NCI-H2107 (cell line): Measurements from ENCODE around the gene LLPH.

Source experiments
- DNase-seq: peaks from one replicate; lab custom pipeline; 2025; lab: John Stamatoyannopoulos, UW

LLPH gene

DNA sequence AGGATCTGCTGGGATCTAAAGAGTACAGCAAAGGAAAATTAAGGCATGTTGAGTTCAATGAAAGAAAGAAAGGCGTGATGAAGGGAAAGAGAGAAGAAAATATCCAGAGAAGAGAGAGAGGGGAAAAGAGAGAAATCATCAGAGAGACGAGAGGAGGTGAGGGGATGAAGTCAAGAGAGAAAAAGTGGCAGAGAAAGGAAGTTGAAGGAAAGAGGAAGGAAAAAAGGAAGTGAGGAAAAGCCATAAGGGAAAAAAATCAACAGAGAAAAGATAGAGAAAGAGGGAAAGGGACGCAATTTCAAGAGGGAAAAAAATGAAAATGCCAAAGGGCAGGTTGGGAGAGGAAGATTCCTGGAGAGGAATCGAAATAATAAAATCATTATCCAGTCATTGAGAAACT lies 40.4 kb downstream of the LLPH start:
- DNase-seq = no peak

DNA sequence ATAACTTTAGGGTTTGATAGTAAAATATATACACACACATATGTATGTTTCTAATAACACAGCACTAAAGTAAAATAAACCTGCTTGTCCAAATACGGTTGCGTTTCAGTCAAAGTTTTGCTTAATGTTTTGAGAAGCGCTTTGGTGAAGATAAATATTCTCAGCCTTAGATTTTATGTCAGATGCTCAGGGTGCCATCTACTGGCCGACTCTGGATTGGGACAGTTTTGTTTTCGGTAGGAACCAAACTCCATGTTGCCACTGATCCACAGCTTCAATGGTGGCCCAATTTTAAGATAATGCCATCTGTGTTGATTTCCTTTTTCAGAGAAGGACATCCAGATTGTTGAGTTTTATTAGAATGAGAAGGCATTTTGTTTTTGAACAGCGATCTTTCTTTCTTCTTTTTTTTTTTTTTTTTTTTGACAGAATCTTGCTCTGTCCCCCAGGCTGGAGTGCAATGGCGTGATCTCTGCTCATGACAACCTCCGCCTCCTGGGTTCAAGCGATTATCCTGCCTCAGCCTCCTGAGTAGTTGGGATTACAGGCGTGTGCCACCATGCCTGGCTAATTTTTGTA lies 43.1 kb downstream of the LLPH start:
- peak; percentile 33 for DNase-seq

DNA sequence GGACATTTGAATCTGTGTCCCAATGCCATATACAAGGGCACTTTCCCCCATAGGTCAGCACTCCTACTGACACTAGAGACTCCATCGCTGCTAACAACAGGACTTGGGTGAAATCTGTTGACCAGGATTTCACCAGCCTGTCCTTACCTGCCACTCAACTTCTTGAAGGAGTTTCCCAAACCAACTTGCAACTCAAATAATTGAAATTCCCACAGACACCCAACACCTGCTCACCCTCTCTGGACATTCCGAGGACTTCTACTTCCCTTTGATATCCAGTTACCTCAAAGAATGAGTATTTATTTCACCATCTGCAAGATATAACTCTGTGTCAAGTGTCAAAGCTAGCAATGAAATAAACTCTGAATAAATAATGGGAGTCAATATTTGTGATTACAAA lies 44.6 kb downstream of the LLPH start:
- no peak for DNase-seq

DNA sequence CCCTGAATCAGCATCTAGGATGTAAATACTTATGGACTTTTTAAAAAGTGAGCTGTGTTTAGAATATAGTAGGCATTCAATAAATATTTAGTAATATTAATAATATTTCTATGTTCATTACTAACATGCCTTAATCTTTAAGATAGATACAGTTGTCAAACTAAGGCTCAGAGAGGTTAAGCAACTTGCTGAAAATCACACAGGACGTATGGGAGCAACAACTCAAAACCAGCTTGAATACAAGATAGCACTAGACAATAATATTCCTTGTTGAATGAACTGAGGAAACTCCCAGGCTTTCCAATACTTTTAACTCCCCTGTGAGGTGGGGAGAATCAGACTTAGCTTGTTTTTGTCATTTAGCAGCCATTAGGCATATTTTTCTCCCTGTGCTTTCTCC lies 45.3 kb downstream of the LLPH start:
- DNase-seq = no peak

- DNase-seq = no peak
Measured at GRCh38 chr12:66083766-66084165, 46.8 kb downstream of the LLPH start.

GRCh38 chr12:66082744-66083143 lies 47.8 kb downstream of the LLPH start:
- DNase-seq = no peak

DNA sequence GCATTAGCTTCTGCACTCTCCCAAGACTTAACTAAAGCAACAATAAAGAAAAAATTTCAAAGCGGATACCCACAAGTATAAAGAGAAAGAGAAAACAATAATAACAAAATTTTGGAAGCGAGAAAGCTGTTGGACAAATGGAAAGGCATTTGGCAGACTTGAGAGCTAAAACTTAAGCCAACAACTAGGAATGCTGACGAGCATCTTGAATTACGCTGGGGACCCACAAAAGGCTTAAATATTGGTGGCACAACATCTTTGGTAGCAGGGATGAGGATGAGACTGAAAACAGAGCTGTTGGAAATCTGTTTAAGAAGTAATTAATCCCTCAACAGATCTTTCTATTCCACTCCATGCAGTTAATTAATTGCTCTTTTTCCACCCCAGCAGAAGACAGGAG lies 49.8 kb downstream of the LLPH start:
- DNase-seq = no peak

- no peak for DNase-seq
Measured at GRCh38 chr12:66077542-66077941, 53.0 kb downstream of the LLPH start.

DNA sequence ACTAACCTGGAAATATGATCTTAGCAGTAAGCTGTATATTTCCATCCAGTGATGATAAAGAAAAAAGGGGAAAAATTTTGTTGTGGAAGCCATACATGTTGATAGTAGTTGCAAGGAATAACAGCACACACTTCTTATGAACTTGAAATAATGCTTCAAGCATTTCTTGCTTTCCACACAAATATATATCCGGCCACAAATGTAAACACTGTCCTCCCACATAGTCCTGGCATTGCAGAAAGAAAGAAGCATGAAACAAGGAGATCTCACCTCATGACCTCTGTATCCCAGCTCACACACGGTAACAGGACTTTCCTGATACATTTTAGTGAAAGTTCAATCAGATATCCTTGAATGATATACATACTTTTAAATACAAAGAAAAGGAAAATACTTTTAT lies 56.0 kb downstream of the LLPH start:
- no peak for DNase-seq

DNA sequence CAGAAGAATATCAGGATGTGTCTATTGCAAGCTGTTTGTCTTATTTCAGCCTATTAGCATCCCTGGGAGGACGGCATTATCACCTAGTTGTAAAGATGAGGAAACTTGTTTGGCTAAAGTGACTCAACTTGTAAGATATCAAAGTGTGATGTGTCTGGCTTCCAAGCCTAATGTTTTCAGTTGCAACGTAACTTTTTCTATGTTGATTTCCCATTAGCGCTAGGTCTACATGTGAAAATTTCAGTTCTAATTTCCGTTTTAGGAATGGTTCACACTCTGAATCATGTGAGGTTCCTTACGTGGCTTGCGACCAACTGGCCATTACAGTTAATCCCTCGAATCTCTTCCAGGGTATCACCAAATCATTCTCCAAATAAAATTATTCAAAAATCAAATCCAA lies 58.0 kb downstream of the LLPH start:
- DNase-seq = no peak

- no peak for DNase-seq
Measured at GRCh38 chr12:66072135-66072534, 58.4 kb downstream of the LLPH start.

- DNase-seq = no peak
Measured at GRCh38 chr12:66071549-66071948, 59.0 kb downstream of the LLPH start.

- DNase-seq = no peak
Measured at GRCh38 chr12:66070378-66071120, 60.0 kb downstream of the LLPH start.

DNA sequence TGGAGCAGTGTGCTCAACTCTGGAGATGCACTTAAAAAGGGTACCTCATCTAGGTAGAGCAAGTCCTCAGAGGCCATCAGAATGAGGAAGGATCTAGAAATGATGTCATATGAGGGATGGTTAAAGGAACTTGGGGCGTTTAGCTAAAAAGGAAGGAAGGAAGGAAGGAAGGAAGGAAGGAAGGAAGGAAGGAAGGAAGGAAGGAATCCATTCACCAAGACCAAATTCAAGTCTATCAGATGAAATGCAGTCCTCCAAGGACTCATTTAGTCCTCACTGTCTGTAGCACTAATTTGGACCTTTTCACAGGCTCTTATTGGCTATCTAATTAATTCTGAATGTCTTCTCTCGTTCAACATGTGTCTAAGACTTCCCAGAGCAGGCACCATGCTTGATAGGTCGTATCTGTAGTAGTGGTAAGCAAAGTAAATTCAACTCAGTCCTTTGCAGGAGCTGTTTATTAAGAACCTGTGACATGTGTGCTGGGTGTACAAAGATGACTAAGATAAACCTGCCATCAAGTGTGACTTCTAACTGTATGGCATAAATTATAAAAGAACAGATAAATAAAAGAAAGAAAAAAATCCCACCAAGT lies 63.5 kb downstream of the LLPH start:
- DNase-seq = no peak
